BJ (cell line): ENCODE results near the gene STAT5B. TPM values are rescaled to one million over a fixed set of nuclear protein-coding genes. Genes with fewer than 3 reads are reported as not detected.

ENCODE experiments used
- CTCF ChIA-PET: fragments of 350-600 bp; formaldehyde crosslinking; extraction: SDS; loops from one replicate; lab custom pipeline; 2021; ENCODE audit warnings: antibody characterized with exemption, inconsistent platforms; lab: Yijun Ruan, JAX
- POLR2A ChIA-PET: fragments of 300-600 bp; sonication (Branson Sonifier 250); formaldehyde crosslinking; extraction: SDS; loops from one replicate; lab custom pipeline; 2021; ENCODE audit warnings: antibody characterized with exemption; lab: Charles Lee
- DNase-seq: peaks from one replicate; pipeline ENCODE4 v3.0.0-alpha.2; 2011; ENCODE audit warnings: low read depth
- H3K27me3 ChIP-seq: 2 replicates; pipeline ENCODE4 v1.6.0; 2011; ENCODE audit warnings: low read length; ENCODE audit not compliant: control insufficient read depth, insufficient read depth
- H3K36me3 ChIP-seq: 2 replicates; pipeline ENCODE4 v1.5.1; 2011; ENCODE audit warnings: low read length; ENCODE audit not compliant: control insufficient read depth, insufficient read depth
- H3K4me3 ChIP-seq: 2 replicates; pipeline ENCODE4 v1.5.1; 2011; ENCODE audit warnings: low read depth, mild to moderate bottlenecking, control low read depth, low read length
- polyA plus RNA-seq: library from polyadenylated mRNA; depleted of rRNA; stranded (reverse); fragments of >200 nt; gene quantifications from 2 replicates; pipeline ENCODE4 v1.2.3, GENCODE V29; 2011
- TF ChIP-seq, protein P1 (sequence below): IDR thresholded peaks from 2 replicates; pipeline ENCODE4 v1.5.1; 2011; ENCODE audit warnings: low read depth, mild to moderate bottlenecking, control low read depth, inconsistent platforms, low read length, moderate library complexity; ENCODE audit not compliant: insufficient read depth

STAT5B gene
- polyA plus RNA-seq, 1 experiment: 37.2 TPM

DNA sequence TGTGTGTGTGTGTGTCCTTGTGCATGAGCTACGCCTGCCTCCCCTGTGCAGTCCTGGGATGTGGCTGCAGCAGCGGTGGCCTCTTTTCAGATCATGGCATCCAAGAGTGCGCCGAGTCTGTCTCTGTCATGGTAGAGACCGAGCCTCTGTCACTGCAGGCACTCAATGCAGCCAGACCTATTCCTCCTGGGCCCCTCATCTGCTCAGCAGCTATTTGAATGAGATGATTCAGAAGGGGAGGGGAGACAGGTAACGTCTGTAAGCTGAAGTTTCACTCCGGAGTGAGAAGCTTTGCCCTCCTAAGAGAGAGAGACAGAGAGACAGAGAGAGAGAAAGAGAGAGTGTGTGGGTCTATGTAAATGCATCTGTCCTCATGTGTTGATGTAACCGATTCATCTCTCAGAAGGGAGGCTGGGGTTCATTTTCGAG, 34.6 kb upstream of the STAT5B start:
- H3K36me3 ChIP-seq: peaks cover 19% of the 10 kb centered on the region
- ChIA-PET CTCF (interaction anchor here (0.9 to 4.2 kb wide), 11 partner anchors 9 to 267 kb away, joined by 3 to 30 read pairs (median 6); partner anchors contain the start of gene PSMC3IP), POLR2A (interaction anchor here (1.2 to 1.4 kb wide), 2 partner anchors 110 to 209 kb away, joined by 3 to 5 read pairs; no protein-coding TSS in a partner anchor)
- TF ChIP-seq, protein P1, sequence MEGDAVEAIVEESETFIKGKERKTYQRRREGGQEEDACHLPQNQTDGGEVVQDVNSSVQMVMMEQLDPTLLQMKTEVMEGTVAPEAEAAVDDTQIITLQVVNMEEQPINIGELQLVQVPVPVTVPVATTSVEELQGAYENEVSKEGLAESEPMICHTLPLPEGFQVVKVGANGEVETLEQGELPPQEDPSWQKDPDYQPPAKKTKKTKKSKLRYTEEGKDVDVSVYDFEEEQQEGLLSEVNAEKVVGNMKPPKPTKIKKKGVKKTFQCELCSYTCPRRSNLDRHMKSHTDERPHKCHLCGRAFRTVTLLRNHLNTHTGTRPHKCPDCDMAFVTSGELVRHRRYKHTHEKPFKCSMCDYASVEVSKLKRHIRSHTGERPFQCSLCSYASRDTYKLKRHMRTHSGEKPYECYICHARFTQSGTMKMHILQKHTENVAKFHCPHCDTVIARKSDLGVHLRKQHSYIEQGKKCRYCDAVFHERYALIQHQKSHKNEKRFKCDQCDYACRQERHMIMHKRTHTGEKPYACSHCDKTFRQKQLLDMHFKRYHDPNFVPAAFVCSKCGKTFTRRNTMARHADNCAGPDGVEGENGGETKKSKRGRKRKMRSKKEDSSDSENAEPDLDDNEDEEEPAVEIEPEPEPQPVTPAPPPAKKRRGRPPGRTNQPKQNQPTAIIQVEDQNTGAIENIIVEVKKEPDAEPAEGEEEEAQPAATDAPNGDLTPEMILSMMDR: no peak
- DNase-seq: no peak
- no peak overlapping the region for H3K4me3 ChIP-seq
- H3K27me3 ChIP-seq: no peaks in the 10 kb centered on the region

DNA sequence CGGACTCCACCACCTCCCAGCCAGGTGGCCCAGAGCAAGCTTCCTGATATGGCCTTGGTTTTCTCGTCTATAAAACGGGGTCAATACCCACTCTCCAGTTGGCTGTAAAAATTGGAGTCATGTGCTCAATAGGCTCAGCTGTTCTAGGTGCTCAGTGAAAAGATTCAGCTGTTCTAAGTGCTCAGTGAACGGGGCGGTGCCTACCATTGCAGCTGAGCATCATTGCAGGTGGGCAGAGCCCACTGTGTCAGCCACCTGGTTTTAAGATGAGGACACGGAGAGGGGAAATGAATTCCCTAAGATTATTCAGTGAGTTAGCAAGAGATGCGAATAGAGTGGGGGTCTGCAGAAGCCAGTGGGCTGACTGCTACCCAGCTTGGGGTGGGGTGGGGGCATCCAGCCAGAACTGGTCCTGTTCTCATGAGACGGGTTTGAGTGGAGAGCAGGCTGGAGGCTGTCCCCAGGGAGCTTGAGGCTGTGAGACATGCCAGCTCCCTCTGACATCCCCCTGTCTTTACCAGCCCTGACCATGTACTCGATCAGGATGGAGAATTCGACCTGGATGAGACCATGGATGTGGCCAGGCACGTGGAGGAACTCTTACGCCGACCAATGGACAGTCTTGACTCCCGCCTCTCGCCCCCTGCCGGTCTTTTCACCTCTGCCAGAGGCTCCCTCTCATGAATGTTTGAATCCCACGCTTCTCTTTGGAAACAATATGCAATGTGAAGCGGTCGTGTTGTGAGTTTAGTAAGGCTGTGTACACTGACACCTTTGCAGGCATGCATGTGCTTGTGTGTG, 34.0 kb upstream of the STAT5B start:
- POLR2A ChIA-PET: no interaction called here
- no peaks in the 10 kb centered on the region for H3K27me3 ChIP-seq
- no peak overlapping the region for H3K4me3 ChIP-seq
- CTCF ChIA-PET: interaction anchor here (0.5 to 4.2 kb wide), 8 partner anchors 8 to 215 kb away, joined by 3 to 30 read pairs (median 6); no protein-coding TSS in a partner anchor
- TF ChIP-seq, protein P1: peak; percentile 18; the same call in 1 of the 2 replicates
- peaks cover 14% of the 10 kb centered on the region for H3K36me3 ChIP-seq
- no peak for DNase-seq

DNA sequence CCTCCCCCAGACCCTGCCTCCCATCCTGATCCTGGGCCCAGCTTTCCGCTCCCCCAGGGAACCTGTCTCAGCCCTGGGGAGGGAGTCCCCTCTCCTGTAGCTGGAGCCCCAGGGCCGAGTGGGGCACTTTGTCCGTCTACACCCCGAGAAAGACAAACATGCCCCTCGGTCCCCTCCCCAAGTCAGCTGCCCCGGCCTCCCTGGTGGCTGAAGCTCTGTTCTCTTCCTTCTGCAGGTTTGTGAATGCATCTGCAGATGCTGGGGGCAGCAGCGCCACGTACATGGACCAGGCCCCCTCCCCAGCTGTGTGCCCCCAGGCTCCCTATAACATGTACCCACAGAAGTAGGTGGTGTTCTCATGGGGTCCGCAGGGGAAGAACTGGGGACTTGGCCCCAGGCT, 33.0 kb upstream of the STAT5B start:
- TF ChIP-seq, protein P1: no peak
- Histone ChIP-seq H3K27me3 (no peaks in the 10 kb centered on the region), H3K36me3 (peaks cover 13% of the 10 kb centered on the region), H3K4me3 (no peak overlapping the region)
- ChIA-PET POLR2A (no interaction called here), CTCF (interaction anchor here (1.5 to 4.2 kb wide), 3 partner anchors 13 to 209 kb away, joined by 4 to 30 read pairs (median 6); no protein-coding TSS in a partner anchor)
- DNase-seq: no peak

DNA sequence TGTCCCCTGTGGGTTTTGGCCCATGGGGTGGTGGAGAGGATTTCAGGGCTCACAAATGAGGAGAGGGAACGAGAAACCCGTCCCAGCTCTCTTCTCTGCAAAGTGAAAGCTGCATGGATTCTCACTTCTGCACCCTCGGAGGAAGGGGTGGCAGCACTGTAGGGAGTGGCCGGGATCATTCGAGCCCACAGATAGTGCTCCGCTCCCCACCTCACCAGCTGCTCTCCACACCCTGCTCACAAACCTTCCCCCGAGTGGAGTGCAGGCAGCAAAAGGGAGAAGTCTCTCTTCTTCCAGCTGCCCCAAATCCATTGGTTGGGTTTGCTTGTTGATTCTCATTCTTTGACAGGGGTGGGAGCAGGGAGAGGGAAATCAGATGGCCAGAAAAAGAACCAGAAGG, 32.3 kb upstream of the STAT5B start:
- DNase-seq: no peak
- Histone ChIP-seq H3K4me3 (no peak overlapping the region), H3K27me3 (no peaks in the 10 kb centered on the region), H3K36me3 (peaks cover 10% of the 10 kb centered on the region)
- TF ChIP-seq, protein P1: no peak
- ChIA-PET POLR2A (no interaction called here), CTCF (interaction anchor here (1.0 to 2.3 kb wide), 3 partner anchors 14 to 222 kb away, joined by 3 to 6 read pairs (median 4); no protein-coding TSS in a partner anchor)

DNA sequence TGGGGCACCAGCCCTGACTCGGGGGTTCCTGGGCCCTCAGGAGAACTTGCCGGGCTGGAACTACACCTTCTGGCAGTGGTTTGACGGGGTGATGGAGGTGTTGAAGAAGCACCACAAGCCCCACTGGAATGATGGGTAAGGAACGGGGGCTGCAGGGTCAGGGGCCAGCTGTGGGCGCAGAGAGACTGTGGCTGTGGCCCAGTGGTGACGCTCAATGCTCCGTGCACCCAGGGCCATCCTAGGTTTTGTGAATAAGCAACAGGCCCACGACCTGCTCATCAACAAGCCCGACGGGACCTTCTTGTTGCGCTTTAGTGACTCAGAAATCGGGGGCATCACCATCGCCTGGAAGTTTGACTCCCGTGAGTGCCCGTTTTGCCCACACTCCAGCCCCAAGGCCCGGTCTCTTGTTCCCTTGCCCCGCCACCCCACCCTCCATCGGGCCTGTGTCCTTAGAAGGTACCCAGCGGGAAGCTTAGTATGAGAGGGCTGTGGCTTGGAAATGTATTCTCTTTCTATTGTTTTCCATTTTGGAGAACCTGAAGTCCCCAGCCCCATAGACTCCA, 31.3 kb upstream of the STAT5B start:
- CTCF ChIA-PET: interaction anchor here (0.5 to 2.3 kb wide), 3 partner anchors 13 to 136 kb away, joined by 3 to 6 read pairs (median 3); no protein-coding TSS in a partner anchor
- Histone ChIP-seq H3K27me3 (no peaks in the 10 kb centered on the region), H3K4me3 (no peak overlapping the region), H3K36me3 (peaks cover 10% of the 10 kb centered on the region)
- POLR2A ChIA-PET: no interaction called here
- no peak for DNase-seq
- TF ChIP-seq, protein P1: no peak
